GM12878 (cell line): ENCODE results near the gene TUFM. TPM values are rescaled to one million over a fixed set of nuclear protein-coding genes. Genes with fewer than 3 reads are reported as not detected.
A peak's percentile ranks its signal among the peaks of the same experiment; 100 is the strongest.

Source experiments
- ATAC-seq: fragments of 200-7000 bp; cut with Tn5 transposase; 3 replicates; pipeline ENCODE4 v1.9.1; 2020; ENCODE audit warnings: mild to moderate bottlenecking, moderate library complexity
- BruUV-seq: library from RNA; stranded (reverse); fragments of 400-500 nt; replicated peaks from 2 replicates; lab custom pipeline; 2021; lab: Mats Ljungman, UMichigan
- CTCF ChIA-PET: fragments of 300-600 bp; sonication (Branson Sonifier 250); formaldehyde crosslinking; extraction: SDS; loops from one replicate; lab custom pipeline; 2021; ENCODE audit warnings: inconsistent platforms; lab: Yijun Ruan, JAX
- POLR2A ChIA-PET: fragments of 350-600 bp; formaldehyde crosslinking; extraction: SDS; loops from one replicate; lab custom pipeline; 2021; ENCODE audit warnings: inconsistent platforms; lab: Charles Lee
- RAD21 ChIA-PET: fragments of 300-600 bp; sonication (Branson Sonifier 250); formaldehyde crosslinking; loops from one replicate; lab custom pipeline; 2023; ENCODE audit warnings: antibody characterized with exemption; ENCODE audit not compliant: unreplicated experiment; lab: Charles Lee
- SMC1A ChIA-PET: fragments of 300-600 bp; sonication (Branson Sonifier 250); formaldehyde crosslinking; loops from one replicate; lab custom pipeline; 2023; ENCODE audit not compliant: unreplicated experiment, uncharacterized antibody; lab: Charles Lee
- DNase-seq: peaks from one replicate; pipeline ENCODE4 v3.0.0-alpha.2; 2011; ENCODE audit warnings: low read depth, low spot score
- FAIRE-seq: peaks from 3 replicates; lab custom pipeline; 2011; peaks lifted over from hg19 to GRCh38; lab: Jason Lieb, UNC
- H2AFZ ChIP-seq: 2 replicates; pipeline ENCODE4 v1.6.0; 2011; ENCODE audit warnings: low read depth, low read length, control low read depth; ENCODE audit not compliant: control insufficient read depth
- H3K27ac ChIP-seq: 2 replicates; pipeline ENCODE4 v1.5.1; 2011; ENCODE audit warnings: control low read depth; ENCODE audit not compliant: control insufficient read depth, insufficient read depth
- H3K27me3 ChIP-seq, 2 experiments: replicated peaks in 1 of 2; 2 replicates each; pipeline versions ENCODE4 v1.6.0 to v1.6.1; 2011; ENCODE audit warnings: low read length in 1 of 2; ENCODE audit not compliant: control insufficient read depth in 2 of 2, insufficient read depth in 2 of 2
- H3K36me3 ChIP-seq, 2 experiments: 2 replicates each; pipeline ENCODE4 v1.5.1; 2011; ENCODE audit warnings: low read length in 1 of 2; ENCODE audit not compliant: control insufficient read depth in 2 of 2, insufficient read depth in 2 of 2
- H3K4me1 ChIP-seq: 2 replicates; pipeline ENCODE4 v1.6.1; 2011; ENCODE audit warnings: mild to moderate bottlenecking, low read length, moderate library complexity, mixed read lengths; ENCODE audit not compliant: control insufficient read depth, insufficient read depth
- H3K4me2 ChIP-seq: 2 replicates; pipeline ENCODE4 v1.6.0; 2011; ENCODE audit warnings: control low read depth; ENCODE audit not compliant: control insufficient read depth, insufficient read depth
- H3K4me3 ChIP-seq: fragments of 200-600 bp; sonication (generic); 2 replicates; pipeline ENCODE4 v1.5.1; 2016
- H3K79me2 ChIP-seq: 2 replicates; pipeline ENCODE4 v1.6.0; 2011; ENCODE audit warnings: low read length; ENCODE audit not compliant: control insufficient read depth, insufficient read depth
- H3K9ac ChIP-seq: 2 replicates; pipeline ENCODE4 v1.8.0; 2011; ENCODE audit warnings: low read length, control low read depth, mixed read lengths; ENCODE audit not compliant: control insufficient read depth, insufficient read depth
- H3K9me3 ChIP-seq: replicated peaks from 3 replicates; pipeline ENCODE4 v1.5.1; 2011; ENCODE audit warnings: mild to moderate bottlenecking, low read length; ENCODE audit not compliant: control insufficient read depth, insufficient read depth
- H4K20me1 ChIP-seq: 2 replicates; pipeline ENCODE4 v1.6.0; 2011; ENCODE audit not compliant: control insufficient read depth, insufficient read depth
- CUX1 ChIP-seq: IDR thresholded peaks from 2 replicates; pipeline ENCODE4 v1.6.1; 2012; ENCODE audit warnings: improper control_type of control experiment, low read depth, low read length; ENCODE audit not compliant: insufficient replicate concordance
- MEF2B ChIP-seq: fragments of 450-650 bp; IDR thresholded peaks from 2 replicates; pipeline ENCODE4 v1.6.1; 2018; ENCODE audit warnings: mild to moderate bottlenecking, moderate library complexity; ENCODE audit not compliant: partially characterized antibody, poor library complexity, severe bottlenecking
- POLR2A ChIP-seq: IDR thresholded peaks from 2 replicates; pipeline ENCODE4 v1.6.1; 2011; ENCODE audit warnings: low read depth, mild to moderate bottlenecking, low read length
- RELB ChIP-seq: fragments of 450-650 bp; IDR thresholded peaks from 2 replicates; pipeline ENCODE4 v1.6.1; 2017; ENCODE audit warnings: low read depth, mild to moderate bottlenecking, moderate library complexity
- RUNX3 ChIP-seq: IDR thresholded peaks from 2 replicates; pipeline ENCODE4 v1.6.1; 2012; ENCODE audit warnings: low read length, inconsistent platforms
- SREBF2 ChIP-seq: IDR thresholded peaks from 2 replicates; pipeline ENCODE4 v1.6.1; 2012; ENCODE audit warnings: mild to moderate bottlenecking, low read length
- SUPT20H ChIP-seq: IDR thresholded peaks from 2 replicates; pipeline ENCODE4 v1.6.1; 2011; ENCODE audit warnings: low read depth, mild to moderate bottlenecking, low read length, moderate library complexity, borderline replicate concordance; ENCODE audit not compliant: control insufficient read depth
- TCF3 ChIP-seq: IDR thresholded peaks from 2 replicates; pipeline ENCODE4 v1.6.1; 2012; ENCODE audit warnings: low read depth, mild to moderate bottlenecking, low read length, borderline replicate concordance; ENCODE audit not compliant: insufficient read depth
- ZNF24 ChIP-seq: fragments of 450-650 bp; IDR thresholded peaks from 2 replicates; pipeline ENCODE4 v1.6.1; 2017; ENCODE audit warnings: antibody characterized with exemption, mild to moderate bottlenecking
- WGBS: methylation state at CpG from one replicate; pipeline ENCODE4 v1.1.6; 2016; ENCODE audit warnings: low lambda C conversion rate; ENCODE audit not compliant: insufficient replicate concordance, insufficient coverage; ENCODE audit errors: missing lambda C conversion rate; 5-methylcytosine and 5-hydroxymethylcytosine counted together
- in situ Hi-C: fragments of 300-500 bp; cut with MboI; formaldehyde crosslinking; loops from 9 replicates; pipeline ENCODE4 v1.14.3; 2018; ENCODE audit warnings: mixed read lengths
- intact Hi-C: fragments of 100-400 bp; cut with micrococcal nuclease; formaldehyde crosslinking; loops from one replicate; pipeline ENCODE4 v1.14.2; 2022; ENCODE audit not compliant: unreplicated experiment
- polyA plus RNA-seq, 11 experiments: library from polyadenylated mRNA; depleted of rRNA in 4 of 11; unstranded in 6 of 11; stranded (reverse) in 5 of 11; fragments of >200 nt; fragmentation: Nextera tagmentation in 4 of 11; fragmentation: Illumina TruSeq in 1 of 11; extraction: Ambion mirVana in 4 of 11; extraction: Trizol in 1 of 11; gene quantifications; 1 replicate in 1 of 11; 2 replicates in 10 of 11; pipeline versions ENCODE4 v1.2.1 to v1.2.3, GENCODE V29; 2011 to 2016; ENCODE audit warnings: inconsistent platforms in 2 of 11, missing spikeins in 2 of 11, low read depth in 1 of 11
- total RNA-seq, 4 experiments: library from RNA; depleted of rRNA in 3 of 4; stranded (reverse); fragments of >200 nt in 3 of 4; fragmentation: Illumina TruSeq in 1 of 4; extraction: Trizol in 1 of 4; gene quantifications; 2 replicates each; pipeline versions ENCODE4 v1.2.1 to v1.2.3, GENCODE V29; 2013 to 2021

TUFM gene
- total and polyA plus RNA-seq, 10 of the 15 experiments (the other 5 are each of a cell fraction or from before 2014, with no cell fraction given): 23.4 to 354 (median 182) TPM

DNA sequence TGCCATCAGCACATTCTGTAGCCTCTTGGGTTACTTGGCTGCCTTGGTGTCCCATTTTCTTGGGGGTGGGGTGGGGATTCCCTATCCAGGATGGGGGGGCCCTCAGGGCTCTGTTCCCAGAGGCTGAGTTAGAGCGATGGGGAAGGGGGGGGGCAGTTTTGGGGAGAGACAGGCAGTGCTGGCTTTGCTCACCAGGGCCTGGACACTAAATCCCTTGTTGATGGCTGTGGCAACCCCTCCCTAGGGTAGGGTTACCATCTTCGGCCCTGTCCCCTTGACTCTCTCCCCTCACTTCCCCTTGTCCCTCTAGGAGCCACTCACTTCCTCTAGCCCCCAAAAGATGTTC lies 31.5 kb upstream of the TUFM start:
- FAIRE-seq (no peak), DNase-seq (no peak), ATAC-seq (no peak)
- Histone ChIP-seq H3K9me3 (no peaks in the 10 kb centered on the region), H3K27me3 (no peaks in the 10 kb centered on the region), H3K27ac (no peak overlapping the region), H3K79me2 (no peaks in the 10 kb centered on the region), H2AFZ (no peak overlapping the region), H3K4me2 (no peak overlapping the region), H3K4me1 (peaks cover 13% of the 10 kb centered on the region), H3K9ac (no peak overlapping the region), H3K36me3 (peaks cover 0 to 7% of the 10 kb centered on the region in 2 experiments; a peak in 3 of 4 replicates), H3K4me3 (no peak overlapping the region), H4K20me1 (no peaks in the 10 kb centered on the region)
- POLR2A ChIA-PET: no interaction called here
- no TSS peak for BruUV-seq
- intact Hi-C loops (loop anchor here (5.0 kb wide), 1 partner anchor 55 kb away; the partner anchor contains the start of gene CD19), in situ Hi-C loops (no loop called here)
- WGBS: 42% methylated on average over 2 of the region's 2 CpGs
- TF ChIP-seq SREBF2 (no peak), POLR2A (peak; percentile 30; the same call in 1 of the 2 replicates)
- RAD21 ChIA-PET: no interaction called here
- CTCF ChIA-PET: interaction anchor here (1.4 to 1.6 kb wide), 2 partner anchors 67 to 68 kb away, joined by 8 to 14 read pairs; no protein-coding TSS in a partner anchor
- SMC1A ChIA-PET: no interaction called here

DNA sequence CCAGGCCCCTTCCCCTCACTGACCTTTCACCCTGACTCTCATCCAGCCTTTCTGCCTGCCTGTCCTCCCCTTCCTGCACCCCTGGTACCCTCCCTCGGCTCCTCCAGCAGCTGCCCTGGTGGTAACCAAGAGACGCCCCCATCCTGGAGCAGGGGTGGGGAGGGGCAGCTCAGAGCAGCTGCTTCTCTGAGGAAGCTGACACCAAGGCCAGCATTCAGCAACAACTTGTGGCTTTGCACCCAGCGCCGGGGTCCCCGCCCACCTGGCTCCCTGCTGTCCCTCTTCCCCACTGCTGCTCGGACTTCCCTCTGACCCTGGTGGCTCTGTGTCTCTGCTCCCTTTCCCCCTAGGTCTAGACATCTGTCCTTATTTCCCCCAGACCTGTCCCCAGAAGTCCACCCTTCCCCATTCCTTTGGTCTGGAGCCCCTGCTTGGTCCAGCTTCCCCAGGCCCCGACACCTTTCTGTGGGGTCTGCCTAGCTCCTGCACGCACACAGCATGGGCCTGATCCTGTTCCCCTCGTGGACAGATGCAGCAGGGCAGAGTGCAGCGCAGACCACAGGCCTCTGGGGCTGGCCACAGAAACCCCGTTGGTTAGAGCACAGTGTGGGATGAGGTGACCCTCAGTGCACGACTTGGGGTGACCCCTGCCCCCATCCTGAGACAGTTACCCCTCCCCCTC lies 31.0 kb upstream of the TUFM start:
- no peaks in the 10 kb centered on the region for H4K20me1 ChIP-seq
- H3K4me1 ChIP-seq: peaks cover 13% of the 10 kb centered on the region
- no peaks in the 10 kb centered on the region for H3K27me3 ChIP-seq
- no peaks in the 10 kb centered on the region for H3K9me3 ChIP-seq
- intact Hi-C loops: loop anchor here (5.0 kb wide), 1 partner anchor 55 kb away; the partner anchor contains the start of gene CD19
- SMC1A ChIA-PET: interaction anchor here (0.6 kb wide), 1 partner anchor 68 kb away, joined by 3 read pairs; no protein-coding TSS in a partner anchor
- in situ Hi-C loops: no loop called here
- 32% methylated on average over 12 of the region's 12 CpGs for WGBS
- H2AFZ ChIP-seq: no peak overlapping the region
- no peak overlapping the region for H3K27ac ChIP-seq
- POLR2A ChIA-PET: no interaction called here
- H3K9ac ChIP-seq: no peak overlapping the region
- H3K36me3 ChIP-seq: peaks cover 0 to 8% of the 10 kb centered on the region in 2 experiments; a peak in 3 of 4 replicates
- RAD21 ChIA-PET: interaction anchor here (5.6 kb wide), 1 partner anchor 67 kb away, joined by 53 read pairs; no protein-coding TSS in a partner anchor
- DNase-seq: no peak
- FAIRE-seq: no peak
- CTCF ChIA-PET: interaction anchor here (1.4 kb wide), 1 partner anchor 68 kb away, joined by 8 read pairs; no protein-coding TSS in a partner anchor
- BruUV-seq: no TSS peak
- H3K4me3 ChIP-seq: no peak overlapping the region
- no peaks in the 10 kb centered on the region for H3K79me2 ChIP-seq
- peak; percentile 43 for ATAC-seq
- no peak overlapping the region for H3K4me2 ChIP-seq
- no peak for TF ChIP-seq CUX1
- no peak for TF ChIP-seq RELB
- TF ChIP-seq SUPT20H: no peak
- TF ChIP-seq ZNF24: no peak
- peak; percentile 75 for TF ChIP-seq RUNX3
- TF ChIP-seq TCF3: no peak
- no peak for TF ChIP-seq MEF2B
